Activated B cell treated with CpG ODN at 0.5 μM for 24 hours (primary cell): ENCODE results near the gene SLC12A2. TPM values are rescaled to one million over a fixed set of nuclear protein-coding genes. Genes with fewer than 3 reads are reported as not detected.
A peak's percentile ranks its signal among the peaks of the same experiment; 100 is the strongest.

Experiments used
- ATAC-seq: fragments of 200-7000 bp; cut with Tn5 transposase; one replicate; pipeline ENCODE4 v1.10.0; 2021; ENCODE audit warnings: low read depth, mild to moderate bottlenecking, moderate library complexity
- CTCF ChIA-PET: fragments of 350-600 bp; sonication (Branson Sonifier 250); formaldehyde crosslinking; loops from one replicate; lab custom pipeline; 2021; ENCODE audit warnings: antibody characterized with exemption; lab: Charles Lee
- POLR2A ChIA-PET: fragments of 350-600 bp; sonication (Branson Sonifier 250); formaldehyde crosslinking; loops from one replicate; lab custom pipeline; 2021; ENCODE audit warnings: antibody characterized with exemption; lab: Charles Lee
- DNase-seq: peaks from one replicate; pipeline ENCODE4 v3.0.0; 2022
- H3K27ac Mint-ChIP-seq: one replicate; pipeline ENCODE4 v1.8.0; 2020; ENCODE audit warnings: mixed read lengths
- H3K27me3 Mint-ChIP-seq: one replicate; pipeline ENCODE4 v1.8.0; 2021; ENCODE audit warnings: mixed read lengths
- H3K36me3 Mint-ChIP-seq: one replicate; pipeline ENCODE4 v1.8.0; 2021; ENCODE audit warnings: low read depth, mixed read lengths
- H3K4me1 Mint-ChIP-seq: one replicate; pipeline ENCODE4 v1.8.0; 2021; ENCODE audit warnings: mixed read lengths
- H3K4me3 Mint-ChIP-seq: one replicate; pipeline ENCODE4 v1.8.0; 2020; ENCODE audit warnings: mild to moderate bottlenecking, mixed read lengths
- H3K9me3 Mint-ChIP-seq: one replicate; pipeline ENCODE4 v1.8.0; 2020; ENCODE audit warnings: mixed read lengths
- intact Hi-C: fragments of 100-400 bp; cut with micrococcal nuclease; formaldehyde crosslinking; loops from one replicate; pipeline ENCODE4 v1.15.1; 2024
- total RNA-seq: library from RNA; stranded (reverse); gene quantifications from 2 replicates; pipeline ENCODE4 v1.2.3, GENCODE V29; 2022
- TF ChIP-seq, protein P1 (sequence below): fragments of 200-600 bp; IDR thresholded peaks from one replicate; pipeline ENCODE4 v1.8.0; 2022; ENCODE audit warnings: antibody characterized with exemption, mild to moderate bottlenecking

Gene SLC12A2
- 19.9 and 20.6 TPM in 2 replicates for total RNA-seq

DNA sequence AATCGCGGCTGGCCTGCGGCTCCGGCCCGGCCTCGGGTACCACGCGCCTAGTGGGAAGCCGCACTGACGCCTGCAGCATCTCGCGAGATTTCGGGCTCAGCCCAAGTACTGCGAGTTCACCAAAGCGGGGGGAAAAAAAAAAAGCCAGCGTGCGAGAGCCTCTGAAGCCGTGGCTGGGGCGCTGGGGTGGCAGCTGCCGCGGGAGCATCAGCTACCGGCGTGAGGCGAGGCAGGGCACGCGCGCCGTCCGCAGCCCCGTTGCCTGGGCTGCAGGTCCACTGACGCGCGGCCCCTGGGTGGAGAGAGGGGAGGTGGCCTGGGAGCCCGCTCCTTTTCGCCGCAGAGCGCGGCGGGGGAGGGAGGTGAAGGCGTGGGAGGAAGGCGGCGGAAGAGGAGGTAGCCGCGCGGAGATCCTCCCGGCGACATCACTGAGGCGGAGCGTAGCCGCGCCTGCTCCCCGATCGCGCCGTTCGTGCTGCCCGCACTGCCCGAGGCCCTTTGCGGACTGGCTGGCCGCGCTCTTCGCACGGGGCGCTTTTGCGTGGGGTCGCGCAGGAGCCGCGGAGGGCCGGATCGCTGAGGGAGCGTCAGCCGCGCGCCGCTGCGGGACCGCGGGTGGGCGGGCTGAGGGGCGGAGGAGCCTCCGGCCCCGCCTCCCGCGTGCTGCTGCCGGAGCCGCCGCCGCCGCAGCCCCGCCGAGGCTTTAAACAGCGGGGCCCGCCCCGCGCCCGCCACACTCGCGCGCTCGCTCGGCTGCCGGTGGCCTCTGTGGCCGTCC, at the start of gene SLC12A2:
Gene SLC12A2 (plus strand): TSS at position 734 of the 778 bp plus-strand sequence. CDS start 189 bp downstream, outside the sequence.
- POLR2A ChIA-PET, result interaction anchor here (0.7 to 1.5 kb wide), 7 partner anchors 11 to 1305 kb away, joined by 3 to 4 read pairs (median 3); no protein-coding TSS in a partner anchor

DNA sequence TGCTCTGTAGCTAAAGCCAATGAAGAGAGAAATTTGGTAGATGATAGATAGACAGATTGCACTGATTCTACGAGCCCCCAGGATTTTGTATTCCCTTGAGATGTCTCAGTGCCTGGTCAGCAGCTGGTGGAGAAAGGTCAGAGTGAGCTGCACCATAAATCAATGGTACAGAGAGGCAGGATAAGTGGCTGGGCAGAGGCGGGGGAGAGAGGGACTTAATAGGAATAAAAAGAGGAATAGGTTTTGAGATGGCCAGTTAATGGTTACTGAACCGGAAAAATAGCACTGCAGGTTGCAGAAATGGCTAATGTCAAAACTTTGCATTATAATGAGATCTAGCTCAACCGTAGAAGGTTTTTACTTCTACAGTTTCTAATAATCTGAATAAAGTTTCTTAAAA, 47.9 kb upstream of the SLC12A2 start:
- peaks cover 21% of the 10 kb centered on the region for H3K4me1 Mint-ChIP-seq
- no peaks in the 10 kb centered on the region for H3K27me3 Mint-ChIP-seq
- DNase-seq, result no peak
- TF ChIP-seq, protein P1, sequence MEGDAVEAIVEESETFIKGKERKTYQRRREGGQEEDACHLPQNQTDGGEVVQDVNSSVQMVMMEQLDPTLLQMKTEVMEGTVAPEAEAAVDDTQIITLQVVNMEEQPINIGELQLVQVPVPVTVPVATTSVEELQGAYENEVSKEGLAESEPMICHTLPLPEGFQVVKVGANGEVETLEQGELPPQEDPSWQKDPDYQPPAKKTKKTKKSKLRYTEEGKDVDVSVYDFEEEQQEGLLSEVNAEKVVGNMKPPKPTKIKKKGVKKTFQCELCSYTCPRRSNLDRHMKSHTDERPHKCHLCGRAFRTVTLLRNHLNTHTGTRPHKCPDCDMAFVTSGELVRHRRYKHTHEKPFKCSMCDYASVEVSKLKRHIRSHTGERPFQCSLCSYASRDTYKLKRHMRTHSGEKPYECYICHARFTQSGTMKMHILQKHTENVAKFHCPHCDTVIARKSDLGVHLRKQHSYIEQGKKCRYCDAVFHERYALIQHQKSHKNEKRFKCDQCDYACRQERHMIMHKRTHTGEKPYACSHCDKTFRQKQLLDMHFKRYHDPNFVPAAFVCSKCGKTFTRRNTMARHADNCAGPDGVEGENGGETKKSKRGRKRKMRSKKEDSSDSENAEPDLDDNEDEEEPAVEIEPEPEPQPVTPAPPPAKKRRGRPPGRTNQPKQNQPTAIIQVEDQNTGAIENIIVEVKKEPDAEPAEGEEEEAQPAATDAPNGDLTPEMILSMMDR, result no peak
- H3K4me3 Mint-ChIP-seq, result no peak overlapping the region
- ChIA-PET POLR2A (no interaction called here), CTCF (no interaction called here)
- intact Hi-C loops, result no loop called here
- no peak for ATAC-seq
- H3K27ac Mint-ChIP-seq, result no peak overlapping the region
- peaks cover 28% of the 10 kb centered on the region for H3K36me3 Mint-ChIP-seq
- peaks cover 5% of the 10 kb centered on the region for H3K9me3 Mint-ChIP-seq

More for the DNA sequence above, at the start of gene SLC12A2:
- peak within 1 kb of the TSS; percentile 97 for H3K27ac Mint-ChIP-seq
- CTCF ChIA-PET, result no interaction called here
- ATAC-seq (peak; percentile 75), DNase-seq (peak; percentile 92)
- peaks cover 12% of the 10 kb centered on the region for H3K36me3 Mint-ChIP-seq
- TF ChIP-seq, protein P1, result no peak
- H3K9me3 Mint-ChIP-seq, result no peaks in the 10 kb centered on the region
- intact Hi-C loops, result loop anchor here (1.0 to 5.0 kb wide), 8 partner anchors 118 to 1482 kb away; partner anchors contain the start of genes ISOC1, LMNB1, MARCHF3 and PHAX
- H3K4me1 Mint-ChIP-seq, result peaks cover 72% of the 10 kb centered on the region
- H3K4me3 Mint-ChIP-seq, result peak within 1 kb of the TSS; percentile 95
- H3K27me3 Mint-ChIP-seq, result no peaks in the 10 kb centered on the region

DNA sequence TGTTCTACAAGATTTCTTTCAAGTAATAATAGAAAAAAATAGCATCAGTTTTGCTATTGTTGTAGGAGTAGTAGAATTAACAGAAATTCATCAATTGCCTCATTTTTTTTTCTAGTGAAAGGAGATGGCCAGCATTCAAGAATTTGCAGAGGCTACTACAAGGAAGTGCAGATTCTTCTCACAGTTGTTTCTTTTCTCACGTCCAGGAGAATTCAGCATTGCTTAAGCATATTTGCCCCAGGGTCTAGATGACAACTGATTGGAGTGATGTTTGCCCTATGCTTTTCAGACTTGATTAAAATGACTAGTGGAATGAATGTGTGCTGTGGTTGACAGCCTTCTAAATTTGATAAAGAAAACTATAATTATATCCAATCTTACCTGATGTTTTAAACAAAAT, 46.6 kb upstream of the SLC12A2 start:
- Mint-ChIP-seq H3K4me1 (peaks cover 21% of the 10 kb centered on the region), H3K4me3 (no peak overlapping the region), H3K36me3 (peaks cover 24% of the 10 kb centered on the region), H3K9me3 (peaks cover 5% of the 10 kb centered on the region), H3K27ac (no peak overlapping the region), H3K27me3 (no peaks in the 10 kb centered on the region)
- ATAC-seq (no peak), DNase-seq (no peak)
- ChIA-PET CTCF (no interaction called here), POLR2A (no interaction called here)
- TF ChIP-seq, protein P1, result no peak
- intact Hi-C loops, result no loop called here

DNA sequence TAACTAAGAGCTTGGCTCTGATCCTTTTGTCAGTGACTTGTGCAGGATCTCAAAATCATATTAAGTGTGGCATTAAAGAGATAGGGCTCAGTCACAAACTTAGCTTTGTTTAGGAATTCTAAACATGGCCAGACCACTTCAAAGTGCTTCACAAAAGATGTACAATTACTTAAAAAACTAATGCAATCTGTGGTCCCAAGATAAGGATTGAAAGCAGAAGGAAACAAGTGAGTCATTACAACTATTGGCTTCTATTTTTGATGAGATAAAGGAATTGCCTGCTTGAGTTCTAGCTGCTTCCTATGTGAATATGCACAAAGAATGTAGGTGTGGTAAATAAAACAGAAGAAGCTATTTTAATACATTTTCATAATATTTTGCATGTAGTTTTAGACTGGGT, 44.9 kb upstream of the SLC12A2 start:
- ChIA-PET POLR2A (no interaction called here), CTCF (no interaction called here)
- H3K4me1 Mint-ChIP-seq, result peaks cover 18% of the 10 kb centered on the region
- intact Hi-C loops, result no loop called here
- H3K4me3 Mint-ChIP-seq, result no peak overlapping the region
- no peaks in the 10 kb centered on the region for H3K27me3 Mint-ChIP-seq
- peaks cover 5% of the 10 kb centered on the region for H3K9me3 Mint-ChIP-seq
- DNase-seq, result no peak
- H3K36me3 Mint-ChIP-seq, result peaks cover 28% of the 10 kb centered on the region
- TF ChIP-seq, protein P1, result no peak
- H3K27ac Mint-ChIP-seq, result no peak overlapping the region
- ATAC-seq, result no peak

DNA sequence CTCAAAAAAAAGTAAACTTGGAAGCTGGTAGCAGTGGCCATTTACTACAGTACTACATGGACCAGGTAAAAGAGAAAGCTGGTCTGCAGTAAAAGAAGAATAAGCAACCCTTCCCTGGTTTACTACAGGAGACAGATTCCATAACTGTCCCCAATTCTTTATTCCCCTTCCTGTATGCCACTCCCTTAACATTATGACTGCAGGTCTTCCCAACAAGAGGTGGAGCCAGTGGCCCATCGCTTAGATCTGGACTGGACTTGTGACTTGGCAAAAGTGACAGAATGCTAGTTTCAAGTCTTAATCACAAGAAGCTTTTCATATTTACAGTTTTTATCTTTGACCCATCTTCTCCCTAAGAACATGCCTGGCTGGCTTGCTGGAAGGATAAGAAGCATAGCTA, 42.6 kb upstream of the SLC12A2 start:
- Mint-ChIP-seq H3K36me3 (peaks cover 30% of the 10 kb centered on the region), H3K27me3 (no peaks in the 10 kb centered on the region), H3K27ac (no peak overlapping the region), H3K9me3 (no peaks in the 10 kb centered on the region), H3K4me3 (no peak overlapping the region), H3K4me1 (peaks cover 7% of the 10 kb centered on the region)
- intact Hi-C loops, result no loop called here
- DNase-seq (no peak), ATAC-seq (no peak)
- TF ChIP-seq, protein P1, result no peak
- ChIA-PET POLR2A (no interaction called here), CTCF (no interaction called here)
